GM18861 (cell line): ENCODE results near the gene SSC5D.

Source experiments
- ATAC-seq: cut with Tn5 transposase; IDR thresholded peaks from one replicate; pipeline ENCODE4 v1.9.1; 2021; ENCODE audit not compliant: unreplicated experiment

SSC5D gene

GRCh38 chr19:55535173-55535964, 47.1 kb downstream of the SSC5D start:
- no peak for ATAC-seq

- ATAC-seq, result no peak
Observed at GRCh38 chr19:55535965-55536350, 47.7 kb downstream of the SSC5D start.

GRCh38 chr19:55536366-55536765, 48.1 kb downstream of the SSC5D start:
- no peak for ATAC-seq

DNA sequence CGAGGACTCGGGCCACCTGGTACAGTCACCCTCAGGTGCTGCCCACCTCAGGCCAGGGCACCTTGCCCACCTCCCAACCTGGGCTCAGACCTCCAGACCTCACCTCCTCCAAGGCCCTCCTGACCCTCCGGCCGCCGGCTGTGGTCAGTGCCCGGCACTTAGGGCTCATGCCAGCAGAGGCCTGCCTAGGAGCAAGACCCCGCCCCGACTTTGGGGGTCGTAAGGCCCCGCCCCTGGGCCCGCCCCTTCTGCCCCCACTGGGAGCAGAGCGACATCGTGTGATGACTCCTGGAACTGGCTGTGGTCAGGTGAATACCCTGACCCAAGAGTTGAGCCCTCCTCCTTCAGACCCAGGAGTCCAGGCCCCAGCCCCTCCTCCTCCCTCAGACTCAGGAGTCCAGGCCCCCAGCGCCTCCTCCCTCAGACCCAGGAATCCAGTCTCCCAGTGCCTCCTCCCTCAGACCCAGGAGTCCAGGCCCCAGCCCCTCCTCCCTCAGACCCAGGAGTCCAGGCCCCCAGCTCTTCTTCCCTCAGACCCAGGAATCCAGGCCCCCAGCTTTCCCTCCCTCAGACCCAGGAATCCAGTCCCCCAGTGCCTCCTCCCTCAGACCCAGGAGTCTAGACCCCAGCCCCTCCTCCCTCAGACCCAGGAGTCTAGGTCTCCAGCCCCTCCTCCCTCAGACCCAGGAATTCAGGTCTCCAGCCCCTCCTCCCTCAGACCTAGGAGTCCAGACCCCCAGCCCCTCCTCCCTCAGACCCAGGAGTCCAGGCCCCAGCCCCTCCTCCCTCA, 48.9 kb downstream of the SSC5D start, which contains the start of gene SBK2:
Gene SBK2, minus strand, starts transcription at position 183 of the 790 bp plus-strand sequence. CDS start 839 bp downstream, outside the sequence.
- ATAC-seq, result no peak

- no peak for ATAC-seq
Observed at GRCh38 chr19:55537741-55538111, 49.5 kb downstream of the SSC5D start.

DNA sequence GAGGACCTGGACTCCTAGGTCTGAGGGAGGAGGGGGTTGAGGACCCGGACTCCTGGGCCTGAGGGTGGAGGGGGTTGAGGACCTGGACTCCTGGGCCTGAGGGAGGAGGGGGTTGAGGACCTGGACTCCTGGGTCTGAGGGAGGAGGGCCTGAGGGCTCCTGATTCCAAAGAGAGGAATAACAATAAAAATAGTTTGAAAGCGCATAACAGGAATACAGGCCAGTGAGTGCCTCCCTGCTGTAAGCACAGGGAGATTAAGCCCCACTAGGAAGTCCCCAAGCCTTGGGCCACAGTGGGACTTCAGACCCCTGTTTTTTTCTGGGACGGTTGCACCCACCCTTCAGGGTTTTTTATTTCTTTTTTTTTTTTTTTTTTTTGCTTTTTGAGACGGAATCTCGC, 49.9 kb downstream of the SSC5D start:
- no peak for ATAC-seq

- ATAC-seq, result no peak
Observed at GRCh38 chr19:55539090-55539984, 51.1 kb downstream of the SSC5D start.

GRCh38 chr19:55540619-55541018, 52.4 kb downstream of the SSC5D start:
- ATAC-seq, result no peak

DNA sequence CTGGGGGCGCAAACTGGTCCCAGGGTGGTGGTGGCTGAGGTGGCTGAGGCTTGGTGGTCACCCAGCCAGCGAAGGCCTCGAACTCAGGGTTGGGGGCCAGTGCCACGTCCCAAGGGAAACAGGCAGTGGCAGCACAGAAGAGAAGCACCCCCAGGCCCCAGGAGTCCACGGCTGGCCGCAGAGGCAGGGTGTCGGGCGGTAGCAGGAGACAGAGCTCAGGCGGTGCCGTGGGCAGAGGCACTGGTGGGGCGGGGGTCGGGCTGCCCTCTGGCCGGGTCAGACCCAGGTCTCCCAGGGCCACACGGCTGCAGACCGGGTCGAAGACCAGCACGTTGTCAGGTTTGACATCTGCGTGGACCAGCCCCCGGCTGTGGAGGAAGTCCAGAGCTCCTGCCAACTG, 52.9 kb downstream of the SSC5D start:
- no peak for ATAC-seq

- no peak for ATAC-seq
Observed at GRCh38 chr19:55542292-55542855, 54.1 kb downstream of the SSC5D start.

GRCh38 chr19:55543567-55543966, 55.3 kb downstream of the SSC5D start:
- ATAC-seq, result no peak

- no peak for ATAC-seq
Observed at GRCh38 chr19:55544014-55544413, 55.8 kb downstream of the SSC5D start.

- no peak for ATAC-seq
Observed at GRCh38 chr19:55544776-55545439, 56.7 kb downstream of the SSC5D start.

GRCh38 chr19:55545443-55545842, 57.2 kb downstream of the SSC5D start, which contains the start of gene SBK3:
TSS of gene SBK3 (minus strand) at chr19:55545543. CDS start at chr19:55545543, 0 bp downstream.
- no peak for ATAC-seq

DNA sequence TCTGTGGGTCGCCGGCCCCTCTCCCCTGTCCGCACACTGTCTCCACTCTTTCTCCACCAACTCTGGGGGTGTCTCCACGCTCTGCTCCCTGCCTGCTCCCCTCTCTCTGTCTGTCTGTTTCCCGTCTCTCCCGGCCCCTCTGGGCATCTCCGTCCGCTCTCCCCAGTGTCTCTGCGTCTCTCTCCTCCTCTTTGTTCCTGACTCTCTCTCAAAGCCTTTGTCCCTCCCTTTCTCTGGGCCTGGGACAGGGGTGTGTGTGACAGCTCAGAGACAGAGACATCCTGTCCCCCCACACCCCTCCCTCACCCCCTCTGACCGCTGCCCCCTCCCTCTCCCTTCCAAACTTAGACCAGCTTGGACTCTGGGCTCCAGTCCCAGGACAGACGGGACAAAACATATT, 57.8 kb downstream of the SSC5D start:
- no peak for ATAC-seq

GRCh38 chr19:55546822-55547614, 58.8 kb downstream of the SSC5D start:
- ATAC-seq, result no peak

DNA sequence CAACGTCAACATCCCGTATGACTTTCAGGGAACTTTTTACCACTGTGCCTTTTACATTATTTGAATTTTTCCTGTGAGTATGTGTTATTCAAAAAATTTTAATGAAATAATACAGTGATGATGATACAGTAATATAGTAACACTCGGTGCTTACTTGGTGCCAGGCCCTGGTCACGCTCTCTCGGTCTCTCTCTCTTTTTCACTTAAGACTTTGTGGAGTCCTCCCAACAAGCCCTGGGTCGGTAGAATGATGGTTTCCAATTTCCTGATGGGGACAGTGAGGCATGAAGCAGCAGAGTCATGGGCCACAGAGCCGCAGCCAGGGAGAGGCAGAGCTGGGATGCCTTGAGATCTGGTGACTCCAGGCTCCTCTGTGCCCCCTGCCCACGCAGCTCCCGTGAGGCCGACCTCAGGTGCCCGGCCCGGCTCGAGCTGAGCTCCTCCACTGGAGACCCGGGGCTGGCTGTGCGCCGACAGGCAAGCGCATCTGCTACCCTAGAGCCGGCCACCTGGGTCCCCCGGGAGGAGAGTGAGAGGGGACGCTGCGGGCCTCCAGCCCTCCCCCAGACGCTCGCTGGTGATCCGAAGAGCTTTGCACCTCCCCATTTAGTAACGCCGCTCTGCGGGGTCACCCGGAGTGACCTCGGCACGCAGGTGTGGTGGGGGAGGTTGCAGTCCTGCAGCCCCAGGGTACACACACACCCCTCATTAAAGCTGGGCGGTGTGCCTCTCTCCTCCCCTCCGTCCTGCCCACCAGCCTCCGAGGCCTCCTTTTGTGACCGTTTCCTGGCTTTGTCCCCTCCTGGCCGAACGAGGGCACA, 61.5 kb downstream of the SSC5D start:
- ATAC-seq, result no peak

DNA sequence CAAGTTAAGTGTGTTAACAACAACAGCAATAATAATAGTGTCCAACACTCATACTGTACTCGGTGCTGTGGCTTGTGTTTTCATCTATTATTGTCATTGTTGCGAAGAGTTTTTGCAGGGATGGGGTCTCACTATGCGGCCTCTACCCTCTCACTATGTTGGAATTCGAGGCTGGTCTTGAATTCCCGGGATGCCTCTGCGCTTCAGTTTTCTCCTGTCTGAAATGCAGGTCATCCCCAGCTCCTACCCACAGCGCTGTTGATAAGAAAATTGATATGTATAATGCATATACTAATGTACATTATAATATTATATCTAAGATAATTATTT, 62.0 kb downstream of the SSC5D start:
- ATAC-seq, result no peak

DNA sequence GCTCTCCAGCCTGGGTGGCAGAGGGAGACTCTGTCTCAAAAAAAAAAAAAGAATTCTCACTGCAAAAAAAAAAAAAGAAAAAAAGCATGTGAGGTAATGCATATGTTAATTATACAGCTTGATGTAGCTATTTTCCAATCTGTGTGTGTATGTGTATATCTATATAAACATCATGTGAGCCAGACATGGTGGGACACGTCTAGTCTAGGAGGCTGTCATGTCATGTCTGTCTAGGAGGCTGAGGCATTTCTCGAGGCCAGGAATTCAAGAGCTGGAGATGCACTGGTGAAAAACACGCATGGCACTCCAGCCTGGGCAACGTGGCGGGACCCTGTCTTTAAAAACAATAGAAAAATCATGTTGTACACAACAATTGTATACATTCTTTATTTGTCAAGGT, 64.0 kb downstream of the SSC5D start:
- ATAC-seq, result no peak
